Transverse colon (tissue), 4 donors: ENCODE measurements around the gene ZNF213. TPM values are rescaled to one million over a fixed set of nuclear protein-coding genes. Genes with fewer than 3 reads are reported as not detected.
A peak's percentile ranks its signal among the peaks of the same experiment; 100 is the strongest.

ENCODE experiments used
- DNase-seq: peaks from one replicate; pipeline ENCODE4 v3.0.0-alpha.2; 2019
- H3K27ac ChIP-seq, 4 donors: fragments of 200-600 bp; sonication (generic); 2 replicates each; pipeline ENCODE4 v1.5.1; 2016 to 2018; ENCODE audit warnings: inconsistent platforms in 4 of 4
- H3K27me3 ChIP-seq: fragments of 200-600 bp; sonication (generic); 2 replicates; pipeline ENCODE4 v1.5.1; 2017; ENCODE audit warnings: inconsistent platforms
- H3K36me3 ChIP-seq, 4 donors: fragments of 200-600 bp; sonication (generic); 2 replicates each; pipeline ENCODE4 v1.5.1; 2017 to 2019; ENCODE audit warnings: inconsistent platforms in 4 of 4
- H3K4me1 ChIP-seq, 4 donors: fragments of 200-600 bp; sonication (generic); 2 replicates each; pipeline ENCODE4 v1.5.1; 2017 to 2020; ENCODE audit warnings: inconsistent platforms in 4 of 4
- H3K4me3 ChIP-seq, 4 donors: fragments of 200-600 bp; sonication (generic); 1 replicate in 1 of 4; 2 replicates in 3 of 4; pipeline versions ENCODE4 v1.5.1 to v1.6.1; 2017 to 2019; ENCODE audit warnings: inconsistent platforms in 4 of 4
- H3K9me3 ChIP-seq, 2 donors: fragments of 200-600 bp; sonication (generic); 2 replicates each; pipeline ENCODE4 v1.5.1; 2017 to 2019; ENCODE audit warnings: inconsistent platforms in 2 of 2
- CTCF ChIP-seq, 5 experiments: fragments of 200-600 bp in 3 of 5; fragments of 450-650 bp in 2 of 5; sonication (generic) in 3 of 5; IDR thresholded peaks; 1 replicate in 2 of 5; 2 replicates in 3 of 5; pipeline ENCODE4 v1.5.1; 2016 to 2017; ENCODE audit warnings: antibody characterized with exemption in 5 of 5, inconsistent platforms in 3 of 5, mild to moderate bottlenecking in 2 of 5, moderate library complexity in 1 of 5
- EP300 ChIP-seq: sonication (generic); formaldehyde crosslinking; IDR thresholded peaks from one replicate; pipeline ENCODE4 v1.6.1; 2017; ENCODE audit warnings: antibody characterized with exemption, low read depth
- POLR2A ChIP-seq: fragments of 450-650 bp; IDR thresholded peaks from one replicate; pipeline ENCODE4 v1.6.1; 2016; ENCODE audit warnings: antibody characterized with exemption, mild to moderate bottlenecking, moderate library complexity
- POLR2AphosphoS5 ChIP-seq, 3 donors: sonication (generic); formaldehyde crosslinking; IDR thresholded peaks; one replicate each; pipeline ENCODE4 v1.6.1; 2016; ENCODE audit warnings: antibody characterized with exemption in 3 of 3
- WGBS, 2 donors: methylation state at CpG; one replicate each; pipeline ENCODE4 v1.1.5; 2018; ENCODE audit warnings: low coverage in 1 of 2; 5-methylcytosine and 5-hydroxymethylcytosine counted together
- in situ Hi-C, 4 donors: fragments of 200-750 bp; cut with MboI; loops; one replicate each; pipeline versions ENCODE4 v1.15.0 to v1.15.1; 2017; ENCODE audit warnings: low sequenced_read_pairs in 3 of 4, low pct_ligation_motif_present in 1 of 4, low pct_unique_long_range_greater_than_20kb in 1 of 4
- intact Hi-C: fragments of 100-400 bp; cut with DNase I; formaldehyde crosslinking; loops from one replicate; pipeline ENCODE4 v1.15.1; 2023; ENCODE audit warnings: low total_unique reads
- total RNA-seq, 4 donors: library from RNA; depleted of rRNA; stranded (reverse); fragments of >200 nt; gene quantifications; one replicate each; pipeline ENCODE4 v1.1.0, GENCODE V29; 2016

Gene ZNF213
- total RNA-seq = 10 to 100 TPM; 12.1 to 64.3 (median 16.1) TPM

DNA sequence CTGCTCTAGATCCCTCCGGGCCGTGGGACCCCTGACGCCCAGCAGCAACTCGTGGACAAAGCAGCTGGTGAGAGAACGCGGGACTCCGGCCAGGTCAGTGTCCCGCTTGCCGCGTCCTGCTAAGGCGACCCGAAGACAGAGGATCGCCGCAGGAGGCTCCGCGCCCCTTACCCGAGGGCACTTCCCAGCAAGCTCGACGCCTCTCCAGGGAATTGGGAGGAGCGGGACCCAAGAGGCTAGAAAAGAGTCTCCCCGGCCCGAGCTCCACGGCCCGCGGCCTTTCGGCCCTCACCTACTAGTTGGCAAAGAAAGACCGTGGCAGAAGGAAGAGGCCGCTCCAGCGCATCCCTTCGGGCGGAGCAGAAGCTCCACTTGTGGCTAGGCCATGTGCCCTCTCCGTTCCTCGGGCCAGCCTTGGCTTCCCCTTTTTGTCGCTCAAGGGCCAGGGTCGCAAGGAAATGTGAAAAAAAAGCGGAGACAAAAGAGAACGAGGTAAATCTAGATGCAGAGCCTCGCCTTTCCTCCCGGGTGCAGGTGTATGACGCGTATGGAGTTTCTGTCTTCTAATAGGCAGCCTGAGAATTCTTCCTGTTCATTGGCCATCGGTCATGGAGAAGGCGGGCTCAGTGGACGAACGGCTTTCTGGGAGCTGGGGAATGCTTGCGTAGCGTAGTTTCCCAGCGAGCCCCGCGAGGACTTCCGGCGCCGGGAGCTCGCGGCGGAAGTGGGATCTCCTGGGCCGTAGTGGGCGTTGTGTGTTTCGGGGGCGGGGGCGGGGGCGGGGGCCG lies at the start of gene ZNF213:
Gene ZNF213, plus strand, starts transcription at position 692 of the 788 bp plus-strand sequence. CDS start 2,252 bp downstream, outside the sequence.
- in situ Hi-C loops = loop anchor here in 1 of 4 donors (25.0 kb wide), 1 partner anchor 97 kb away; the partner anchor contains the start of genes BICDL2 and MMP25
- H3K27ac ChIP-seq = peak within 1 kb of the TSS; percentile 96 to 99 (median 99)

DNA sequence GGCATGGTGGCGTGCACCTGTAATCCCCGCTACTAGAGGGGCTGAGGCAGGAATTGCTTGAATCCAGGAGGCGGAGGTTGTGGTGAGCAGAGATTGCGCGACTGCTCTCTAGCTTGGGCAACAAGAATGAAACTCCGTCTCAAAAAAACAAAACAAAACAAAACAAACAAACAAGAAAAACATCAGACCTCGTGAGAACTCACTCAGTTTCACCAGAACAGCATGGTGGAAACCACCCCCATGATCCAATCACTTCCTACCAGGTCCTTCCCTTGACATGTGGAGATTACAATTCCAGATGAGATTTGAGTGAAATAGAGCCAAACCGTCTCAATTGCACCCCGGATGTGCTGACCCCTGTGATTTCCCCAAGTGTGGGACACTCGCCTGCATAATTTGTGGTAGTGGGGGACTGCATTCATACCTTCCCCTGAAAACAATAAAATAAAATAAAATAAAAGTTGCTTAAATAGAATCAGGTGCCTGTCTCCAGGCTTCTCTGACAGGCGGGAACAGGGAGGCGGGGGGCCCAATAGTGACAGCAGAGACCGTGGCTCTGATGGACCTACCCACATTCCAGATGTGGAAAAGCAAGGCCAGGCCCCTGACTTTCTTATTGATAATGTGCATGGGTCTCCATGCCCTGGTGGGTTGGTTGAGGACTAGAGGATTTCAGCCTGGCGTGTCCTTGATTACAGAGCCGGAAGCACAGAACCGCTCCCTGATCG lies 48.8 kb upstream of the ZNF213 start:
- intact Hi-C loops = no loop called here
- H3K27me3 ChIP-seq = no peaks in the 10 kb centered on the region
- 60 to 86% methylated on average over 5 to 17 of the region's 17 CpGs for WGBS, 2 donors
- in situ Hi-C loops = no loop called here
- H3K4me3 ChIP-seq = peak overlapping the region in 1 of 4 donors; percentile 27
- peak overlapping the region in 2 of 4 donors; percentile 27 to 34 for H3K27ac ChIP-seq
- no peaks in the 10 kb centered on the region for H3K36me3 ChIP-seq
- no peaks in the 10 kb centered on the region for H3K9me3 ChIP-seq
- TF ChIP-seq CTCF (IDR thresholded peaks at IDR 0.05) (no peak), POLR2AphosphoS5 (IDR thresholded peaks at IDR 0.05) (no peak), POLR2A (no peak), EP300 (no peak)
- peaks cover 0 to 7% (median 0%) of the 10 kb centered on the region in 4 donors for H3K4me1 ChIP-seq
- DNase-seq = no peak

More for the DNA sequence above, at the start of gene ZNF213:
- no peaks in the 10 kb centered on the region for H3K27me3 ChIP-seq
- WGBS, 2 donors = 0% methylated on average over 11 to 51 of the region's 63 CpGs
- intact Hi-C loops = no loop called here
- peaks cover 12 to 38% (median 24%) of the 10 kb centered on the region in 4 donors for H3K4me1 ChIP-seq
- DNase-seq = peak; percentile 97
- no peaks in the 10 kb centered on the region for H3K9me3 ChIP-seq
- TF ChIP-seq POLR2AphosphoS5 (IDR thresholded peaks at IDR 0.05) (peak; percentile 96 to 98 (median 97)), CTCF (IDR thresholded peaks at IDR 0.05) (peak in 1 of 5 experiments; percentile 12), EP300 (no peak), POLR2A (peak; percentile 95)
- H3K36me3 ChIP-seq = no peaks in the 10 kb centered on the region
- H3K4me3 ChIP-seq = peak within 1 kb of the TSS; percentile 76 to 99 (median 92)

DNA sequence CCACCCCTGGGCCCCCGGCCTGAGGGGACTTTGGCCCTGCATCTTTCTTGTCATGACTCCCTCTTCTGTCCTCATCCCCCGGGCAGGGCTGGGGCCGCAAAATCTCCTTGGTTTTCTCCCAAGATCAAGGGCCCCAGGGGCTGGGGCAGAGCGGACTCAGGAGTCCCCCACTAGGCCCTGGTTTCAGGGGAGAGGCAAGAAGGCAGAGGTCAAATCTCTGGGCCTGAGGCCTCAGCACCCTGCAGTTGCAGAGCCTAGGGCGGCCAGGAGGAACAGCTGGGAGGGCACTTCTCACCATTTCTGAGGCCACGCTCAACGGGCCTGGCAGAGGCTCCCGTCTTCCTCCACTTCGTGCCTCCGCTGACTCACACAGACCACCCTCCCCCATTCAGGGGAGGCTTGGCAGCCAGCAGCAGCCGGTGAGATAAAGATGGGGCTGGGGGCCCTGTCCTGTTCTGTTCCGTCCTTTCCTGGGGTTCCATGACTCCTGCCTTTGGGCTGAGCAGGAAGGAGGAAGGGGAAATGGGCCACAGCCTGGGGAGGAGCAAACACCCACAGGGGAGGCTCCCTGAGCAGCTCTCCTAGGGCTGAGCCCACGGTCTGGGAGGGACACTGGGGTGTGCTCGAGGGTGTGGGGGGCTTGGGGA lies 48.1 kb upstream of the ZNF213 start:
- 76% methylated on average over 13 of the region's 14 CpGs; no CpG with 5 or more reads in 1 of the 2 donors for WGBS, 2 donors
- intact Hi-C loops = no loop called here

More for the DNA sequence above, 48.1 kb upstream of the ZNF213 start:
- TF ChIP-seq CTCF (IDR thresholded peaks at IDR 0.05) = no peak
- TF ChIP-seq EP300 = no peak
- TF ChIP-seq POLR2AphosphoS5 (IDR thresholded peaks at IDR 0.05) = no peak
- TF ChIP-seq POLR2A = no peak
- Histone ChIP-seq H3K4me1 (peaks cover 0 to 7% (median 0%) of the 10 kb centered on the region in 4 donors), H3K9me3 (no peaks in the 10 kb centered on the region), H3K36me3 (no peaks in the 10 kb centered on the region), H3K27me3 (peaks cover 1% of the 10 kb centered on the region), H3K27ac (peak overlapping the region; percentile 16 to 34 (median 22)), H3K4me3 (peak overlapping the region in 2 of 4 donors; percentile 11 to 27)
- in situ Hi-C loops = no loop called here
- DNase-seq = no peak
